Muscle of leg (tissue), 11 donors: ENCODE results near the gene COQ5. TPM values are rescaled to one million over a fixed set of nuclear protein-coding genes. Genes with fewer than 3 reads are reported as not detected.

Source experiments
- DNase-seq: peaks from one replicate; pipeline ENCODE4 v3.0.0; 2013
- H3K27ac ChIP-seq: one replicate; pipeline ENCODE4 v1.5.1; 2013; ENCODE audit warnings: mild to moderate bottlenecking, low read length, control low read depth
- H3K27me3 ChIP-seq: one replicate; pipeline ENCODE4 v1.6.1; 2013; ENCODE audit warnings: low read length; ENCODE audit not compliant: control insufficient read depth, insufficient read depth
- H3K36me3 ChIP-seq: one replicate; pipeline ENCODE4 v1.6.1; 2013; ENCODE audit warnings: low read length; ENCODE audit not compliant: control insufficient read depth, insufficient read depth
- H3K4me1 ChIP-seq: one replicate; pipeline ENCODE4 v1.6.1; 2013; ENCODE audit warnings: low read length; ENCODE audit not compliant: control insufficient read depth, insufficient read depth
- H3K4me3 ChIP-seq: one replicate; pipeline ENCODE4 v1.5.1; 2013; ENCODE audit warnings: low read length, control low read depth
- H3K9me3 ChIP-seq: replicated peaks from 2 replicates; pipeline ENCODE4 v1.6.1; 2013; ENCODE audit warnings: low read depth, low read length; ENCODE audit not compliant: control insufficient read depth
- WGBS: methylation state at CpG from one replicate; pipeline ENCODE4 v1.1.5; 2013; ENCODE audit warnings: missing lambda C conversion rate; ENCODE audit not compliant: insufficient coverage; 5-methylcytosine and 5-hydroxymethylcytosine counted together
- polyA plus RNA-seq, 8 donors: library from polyadenylated mRNA; unstranded; fragments of 120-200 nt; gene quantifications; one replicate each; pipeline versions ENCODE4 v1.2.1 to v1.2.3, GENCODE V29; 2013; ENCODE audit warnings: inconsistent platforms in 1 of 8, low replicate concordance in 1 of 8; ENCODE audit not compliant: insufficient read length in 8 of 8, insufficient read depth in 1 of 8
- total RNA-seq: library from RNA; stranded (reverse); fragments of 120-200 nt; gene quantifications from one replicate; pipeline ENCODE4 v1.2.4, GENCODE V29; 2013

COQ5 gene
- total and polyA plus RNA-seq, 9 donors = 32.7 to 42.3 (median 36.2) TPM

DNA sequence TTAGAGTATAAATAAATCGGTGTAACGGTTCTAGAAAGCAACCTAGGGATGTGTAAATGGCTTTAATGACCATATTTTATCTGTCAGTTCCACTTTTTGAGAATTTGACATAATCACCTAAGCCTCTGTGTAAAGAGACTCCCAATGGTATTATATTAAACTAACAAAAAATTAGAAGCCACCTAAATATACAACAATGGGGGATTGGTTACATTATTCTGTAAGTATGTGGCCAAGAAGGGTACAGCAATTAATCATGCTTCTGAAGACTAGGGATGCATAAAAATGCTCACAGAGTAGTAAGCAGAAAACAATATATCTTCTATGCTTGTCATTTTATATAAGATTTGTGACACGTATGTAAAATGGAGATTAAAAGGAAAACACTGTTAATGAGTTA is 15.7 kb upstream of the COQ5 start:
- no CpG with 5 or more reads among the region's 3 CpGs for WGBS
- no peak for DNase-seq
- no peaks in the 10 kb centered on the region for H3K27me3 ChIP-seq
- H3K9me3 ChIP-seq = no peaks in the 10 kb centered on the region
- peaks cover 39% of the 10 kb centered on the region for H3K36me3 ChIP-seq
- no peak overlapping the region for H3K27ac ChIP-seq
- H3K4me1 ChIP-seq = peaks cover 7% of the 10 kb centered on the region
- H3K4me3 ChIP-seq = no peak overlapping the region

- H3K36me3 ChIP-seq = peaks cover 28% of the 10 kb centered on the region
Observed at GRCh38 chr12:120542166-120542565, 13.2 kb upstream of the COQ5 start.

DNA sequence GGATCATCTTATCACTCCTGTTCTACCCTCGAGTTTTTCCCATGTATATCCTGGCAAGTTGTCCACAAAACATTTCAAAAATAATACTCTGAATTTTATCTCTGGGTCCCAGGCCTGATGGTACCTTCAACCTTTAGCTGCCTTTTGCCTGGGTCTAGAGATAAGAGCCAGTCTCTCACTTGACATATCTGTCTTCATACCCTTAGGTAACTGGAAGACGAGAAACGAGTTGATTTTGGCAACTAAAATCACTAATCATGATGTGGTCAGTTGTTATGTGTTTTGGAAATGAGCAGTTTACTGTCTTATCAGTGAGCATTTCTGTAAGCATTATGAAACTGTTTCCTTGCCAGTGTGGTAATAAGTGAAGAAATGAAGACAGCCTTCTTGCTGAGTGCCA is 11.5 kb upstream of the COQ5 start:
- Histone ChIP-seq H3K4me1 (peaks cover 33% of the 10 kb centered on the region), H3K36me3 (peaks cover 20% of the 10 kb centered on the region), H3K4me3 (no peak overlapping the region), H3K27me3 (no peaks in the 10 kb centered on the region), H3K9me3 (no peaks in the 10 kb centered on the region), H3K27ac (no peak overlapping the region)
- 67% methylated on average over 1 of the region's 3 CpGs for WGBS
- no peak for DNase-seq

More at GRCh38 chr12:120542166-120542565, 13.2 kb upstream of the COQ5 start:
- Histone ChIP-seq H3K27me3 (no peaks in the 10 kb centered on the region), H3K9me3 (no peaks in the 10 kb centered on the region), H3K4me1 (peaks cover 21% of the 10 kb centered on the region), H3K4me3 (no peak overlapping the region), H3K27ac (no peak overlapping the region)
- no CpG with 5 or more reads among the region's 5 CpGs for WGBS
- DNase-seq = no peak

DNA sequence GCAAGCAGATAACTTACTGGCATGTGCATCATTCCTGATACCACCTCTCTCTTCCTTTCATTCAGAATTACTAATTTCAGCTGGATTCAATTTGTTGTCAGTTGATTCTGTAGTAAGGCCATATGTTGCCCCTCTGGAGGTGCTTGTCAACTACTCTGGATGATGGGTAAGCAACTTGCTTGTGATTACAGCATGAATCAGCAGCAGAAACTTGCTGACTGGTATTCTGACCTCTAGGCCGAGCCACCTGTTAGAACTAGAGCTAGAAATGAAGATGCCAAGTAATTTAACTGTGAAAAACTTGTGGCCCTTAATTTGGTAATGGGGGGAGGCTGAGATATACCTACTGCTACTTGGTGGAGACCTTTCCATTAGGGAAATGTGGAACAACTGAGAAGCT is 10.3 kb upstream of the COQ5 start:
- no peaks in the 10 kb centered on the region for H3K27me3 ChIP-seq
- WGBS = 40% methylated on average over 1 of the region's 1 CpG
- H3K4me3 ChIP-seq = no peak overlapping the region
- peaks cover 20% of the 10 kb centered on the region for H3K36me3 ChIP-seq
- no peaks in the 10 kb centered on the region for H3K9me3 ChIP-seq
- peak; percentile 40 for DNase-seq
- H3K4me1 ChIP-seq = peaks cover 33% of the 10 kb centered on the region
- peak overlapping the region; percentile 57 for H3K27ac ChIP-seq

DNA sequence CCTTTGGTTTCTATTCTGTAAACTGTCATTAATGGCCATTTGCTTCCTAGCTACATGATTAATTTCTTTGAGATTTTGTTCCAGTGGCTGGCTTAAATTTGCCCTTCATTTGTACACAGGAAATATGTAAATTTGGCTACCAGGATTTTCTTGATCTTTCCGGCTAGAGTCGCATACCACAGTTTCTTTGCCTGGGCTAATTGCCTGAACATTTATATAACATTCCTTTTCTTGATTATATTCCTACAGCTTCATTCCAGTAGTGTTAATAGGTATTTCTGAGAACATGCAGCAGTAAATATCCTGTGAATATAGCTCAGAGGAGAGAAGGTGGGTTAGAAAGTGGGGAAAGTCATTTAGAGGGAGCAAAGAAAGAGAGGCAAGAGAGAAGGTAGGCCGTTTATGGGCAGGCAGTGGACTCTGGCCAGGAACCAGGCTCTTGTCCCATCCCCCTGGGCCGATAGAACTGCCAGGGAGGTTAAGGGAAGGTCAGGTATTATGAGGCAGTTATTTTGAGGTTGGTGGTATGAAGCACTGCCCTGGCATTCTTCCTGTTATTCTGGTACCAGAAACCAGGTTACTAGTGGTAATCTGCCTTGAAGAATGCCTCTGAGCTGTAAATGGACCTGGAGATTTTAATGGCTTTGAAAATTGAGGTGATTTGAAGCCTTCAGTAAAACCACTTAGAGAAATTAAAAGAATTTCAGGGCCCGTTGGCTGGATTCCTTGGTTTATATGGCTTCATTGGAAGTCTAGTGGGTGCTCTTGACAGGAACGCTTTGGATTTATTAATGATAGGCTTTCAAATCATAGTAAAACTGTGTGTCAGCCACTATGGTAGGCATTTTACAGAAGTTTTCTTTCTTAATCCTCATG is 9.6 kb upstream of the COQ5 start:
- no peak overlapping the region for H3K4me3 ChIP-seq
- peaks cover 33% of the 10 kb centered on the region for H3K4me1 ChIP-seq
- DNase-seq = peak; percentile 53
- H3K27ac ChIP-seq = peak overlapping the region; percentile 84
- H3K27me3 ChIP-seq = no peaks in the 10 kb centered on the region
- peaks cover 20% of the 10 kb centered on the region for H3K36me3 ChIP-seq
- 20% methylated on average over 2 of the region's 6 CpGs for whole genome bisulfite sequencing
- no peaks in the 10 kb centered on the region for H3K9me3 ChIP-seq

- H3K27me3 ChIP-seq = no peaks in the 10 kb centered on the region
- H3K9me3 ChIP-seq = no peaks in the 10 kb centered on the region
- peak overlapping the region; percentile 84 for H3K27ac ChIP-seq
- H3K4me1 ChIP-seq = peaks cover 33% of the 10 kb centered on the region
- H3K4me3 ChIP-seq = no peak overlapping the region
- no peak for DNase-seq
- 37% methylated on average over 2 of the region's 4 CpGs for WGBS
- peaks cover 19% of the 10 kb centered on the region for H3K36me3 ChIP-seq
Observed at GRCh38 chr12:120537856-120538220, 8.9 kb upstream of the COQ5 start.

GRCh38 chr12:120536064-120536791 is 7.3 kb upstream of the COQ5 start:
- 70% methylated on average over 4 of the region's 13 CpGs for WGBS
- no peak for DNase-seq
- Histone ChIP-seq H3K9me3 (no peaks in the 10 kb centered on the region), H3K27me3 (no peaks in the 10 kb centered on the region), H3K4me1 (peaks cover 33% of the 10 kb centered on the region), H3K27ac (no peak overlapping the region), H3K4me3 (peak overlapping the region; percentile 82), H3K36me3 (peaks cover 11% of the 10 kb centered on the region)

GRCh38 chr12:120534703-120535655 is 6.0 kb upstream of the COQ5 start:
- DNase-seq = peak; percentile 61
- WGBS = 0% methylated on average over 43 of the region's 52 CpGs
- H3K27me3 ChIP-seq = no peaks in the 10 kb centered on the region
- peaks cover 7% of the 10 kb centered on the region for H3K36me3 ChIP-seq
- H3K4me3 ChIP-seq = peak overlapping the region; percentile 82
- H3K9me3 ChIP-seq = no peaks in the 10 kb centered on the region
- H3K27ac ChIP-seq = peak overlapping the region; percentile 89
- peaks cover 28% of the 10 kb centered on the region for H3K4me1 ChIP-seq

DNA sequence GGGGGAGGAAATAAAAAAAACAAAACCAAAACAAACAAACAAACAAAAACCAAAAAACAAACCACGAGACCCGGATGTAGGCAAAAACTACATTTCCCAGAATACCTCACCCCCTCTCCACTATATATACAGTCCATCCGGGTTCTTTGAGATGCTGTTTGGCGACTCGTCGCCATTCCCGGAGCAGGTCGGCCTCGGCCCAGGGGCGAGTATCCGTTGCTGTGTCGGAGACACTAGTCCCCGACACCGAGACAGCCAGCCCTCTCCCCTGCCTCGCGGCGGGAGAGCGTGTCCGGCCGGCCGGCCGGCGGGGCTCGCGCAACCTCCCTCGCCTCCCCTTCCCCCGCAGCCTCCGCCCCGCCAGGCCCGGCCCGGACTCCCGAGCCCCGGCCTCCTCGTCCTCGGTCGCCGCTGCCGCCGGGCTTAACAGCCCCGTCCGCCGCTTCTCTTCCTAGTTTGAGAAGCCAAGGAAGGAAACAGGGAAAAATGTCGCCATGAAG is 5.3 kb upstream of the COQ5 start, which contains the start of gene RNF10:
TSS of gene RNF10 (plus strand) at position 154 of the 500 bp plus-strand sequence. CDS start 456 bp downstream, outside the sequence.
- Histone ChIP-seq H3K4me3 (peak within 1 kb of the TSS; percentile 82), H3K27ac (peak within 1 kb of the TSS; percentile 89), H3K4me1 (peaks cover 26% of the 10 kb centered on the region), H3K9me3 (no peaks in the 10 kb centered on the region), H3K27me3 (no peaks in the 10 kb centered on the region), H3K36me3 (peaks cover 5% of the 10 kb centered on the region)
- DNase-seq = peak; percentile 96
- under 1% methylated on average over 42 of the region's 43 CpGs for WGBS
